HS-5 (cell line): Measurements from ENCODE around the gene SASH1.
"Not testable (repeated sequence)": the region's sequence is repeated elsewhere in the genome, so short reads cannot be mapped to it uniquely, and the experiment has no call there.

Source experiments
- DNase-seq: peaks from one replicate; pipeline ENCODE4 v3.0.0-alpha.2; 2012; ENCODE audit warnings: low read depth

Gene SASH1

GRCh38 chr6:148329596-148330381 is 12.8 kb upstream of the SASH1 start:
- peak; percentile 81 for DNase-seq

- no peak for DNase-seq
These were observed 10.6 kb upstream of the SASH1 start for GRCh38 chr6:148332088-148332487.

GRCh38 chr6:148336901-148337300 is 5.7 kb upstream of the SASH1 start:
- DNase-seq = no peak

GRCh38 chr6:148339766-148340165 is 2.9 kb upstream of the SASH1 start:
- no peak for DNase-seq

GRCh38 chr6:148340586-148341297 is 1.9 kb upstream of the SASH1 start:
- no peak for DNase-seq

GRCh38 chr6:148342100-148342349 is 613 bp upstream of the SASH1 start:
- no peak for DNase-seq

GRCh38 chr6:148343047-148343782 is 577 bp downstream of the SASH1 start:
- no peak for DNase-seq

- DNase-seq = no peak
These were observed 2.5 kb downstream of the SASH1 start for GRCh38 chr6:148345176-148345575.

- DNase-seq = no peak
These were observed 2.9 kb downstream of the SASH1 start for GRCh38 chr6:148345578-148345977.

GRCh38 chr6:148346681-148347440 is 4.2 kb downstream of the SASH1 start:
- DNase-seq = no peak

- no peak for DNase-seq
These were observed 4.9 kb downstream of the SASH1 start for GRCh38 chr6:148347441-148348054.

- DNase-seq = no peak
These were observed 5.7 kb downstream of the SASH1 start for GRCh38 chr6:148348335-148348734.

- no peak for DNase-seq
These were observed 6.1 kb downstream of the SASH1 start for GRCh38 chr6:148348778-148349177.

- DNase-seq = no peak
These were observed 6.8 kb downstream of the SASH1 start for GRCh38 chr6:148349466-148349865.

- no peak for DNase-seq
These were observed 8.7 kb downstream of the SASH1 start for GRCh38 chr6:148351309-148351708.

- DNase-seq = not testable (repeated sequence)
These were observed 9.8 kb downstream of the SASH1 start for GRCh38 chr6:148352421-148352820.

GRCh38 chr6:148358196-148358785 is 15.7 kb downstream of the SASH1 start:
- DNase-seq = no peak

GRCh38 chr6:148359228-148359627 is 16.6 kb downstream of the SASH1 start:
- no peak for DNase-seq

- peak; percentile 84 for DNase-seq
These were observed 21.6 kb downstream of the SASH1 start for GRCh38 chr6:148364056-148364824.

- no peak for DNase-seq
These were observed 22.4 kb downstream of the SASH1 start for GRCh38 chr6:148365041-148365440.
